Large intestine (tissue), 3 donors: ENCODE measurements around the gene ETS1. TPM values are rescaled to one million over a fixed set of nuclear protein-coding genes. Genes with fewer than 3 reads are reported as not detected.

Source experiments
- DNase-seq, 2 donors: peaks; one replicate each; pipeline versions ENCODE4 v3.0.0 to v3.0.0-alpha.2; 2013
- H3K27ac ChIP-seq: one replicate; pipeline ENCODE4 v1.5.1; 2013; ENCODE audit warnings: low read length
- H3K27me3 ChIP-seq: 2 replicates; pipeline ENCODE4 v1.6.1; 2013; ENCODE audit warnings: low read length; ENCODE audit not compliant: control insufficient read depth, insufficient read depth
- H3K36me3 ChIP-seq: 2 replicates; pipeline ENCODE4 v1.6.1; 2013; ENCODE audit warnings: low read length; ENCODE audit not compliant: control insufficient read depth, insufficient read depth
- H3K4me1 ChIP-seq: one replicate; pipeline ENCODE4 v1.6.1; 2013; ENCODE audit warnings: low read length; ENCODE audit not compliant: control insufficient read depth, insufficient read depth
- H3K4me3 ChIP-seq: one replicate; pipeline ENCODE4 v1.5.1; 2013; ENCODE audit warnings: low read length
- H3K9me3 ChIP-seq: one replicate; pipeline ENCODE4 v1.6.1; 2013; ENCODE audit warnings: mild to moderate bottlenecking, low read depth, low read length, moderate library complexity; ENCODE audit not compliant: control insufficient read depth
- WGBS: methylation state at CpG from one replicate; pipeline ENCODE4 v1.1.5; 2013; ENCODE audit warnings: low lambda C conversion rate; ENCODE audit not compliant: insufficient coverage; 5-methylcytosine and 5-hydroxymethylcytosine counted together
- polyA plus RNA-seq: library from polyadenylated mRNA; unstranded; fragments of 120-200 nt; gene quantifications from one replicate; pipeline ENCODE4 v1.2.1, GENCODE V29; 2013

The ETS1 gene
- polyA plus RNA-seq, 1 donor = 40.8 TPM

DNA sequence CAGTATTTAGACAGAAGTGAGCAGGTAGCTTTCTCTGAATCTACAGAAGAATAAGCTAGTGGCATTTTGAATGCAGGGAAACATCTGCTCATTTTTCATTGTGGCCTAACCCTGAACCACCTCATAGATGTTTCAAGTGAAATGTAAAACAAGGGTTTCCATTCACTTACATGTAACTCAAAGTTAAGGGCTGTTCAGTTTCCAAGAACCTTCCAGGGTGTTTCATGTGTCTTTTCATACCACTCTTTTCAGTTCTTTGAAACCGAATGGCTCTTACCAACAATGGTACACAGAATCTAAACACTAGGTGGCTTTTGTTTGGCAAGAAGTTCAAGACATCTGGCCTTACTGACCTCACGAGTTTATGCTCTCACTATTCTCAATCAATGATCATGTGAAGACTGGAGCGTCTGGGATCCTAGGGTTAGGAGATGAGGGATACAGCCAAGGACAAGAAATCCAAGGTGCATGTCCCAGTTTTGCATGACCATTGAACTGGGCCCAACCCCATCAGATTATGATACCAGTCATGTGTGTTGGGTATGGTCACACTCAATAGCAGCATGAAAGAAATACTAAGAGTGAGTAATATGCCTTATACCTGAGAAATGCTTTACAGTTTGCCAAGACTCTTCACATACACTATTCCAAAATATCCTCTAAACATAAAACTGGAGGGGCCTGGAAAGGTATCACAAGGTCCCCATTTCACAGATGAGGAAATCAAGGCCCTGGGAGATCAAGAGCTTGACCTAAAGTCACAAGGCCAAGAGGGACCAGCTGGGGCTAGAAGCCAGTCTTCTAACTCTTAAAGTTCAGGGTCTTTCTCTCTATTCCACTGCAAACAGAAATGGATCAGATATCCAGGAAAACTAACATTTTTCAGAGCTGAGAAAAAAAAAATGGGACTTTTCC, 92.7 kb downstream of the ETS1 start:
- H3K4me1 ChIP-seq = no peaks in the 10 kb centered on the region
- H3K27me3 ChIP-seq = peaks cover 3% of the 10 kb centered on the region
- peaks cover 3% of the 10 kb centered on the region for H3K36me3 ChIP-seq
- no peaks in the 10 kb centered on the region for H3K9me3 ChIP-seq
- H3K4me3 ChIP-seq = no peak overlapping the region
- H3K27ac ChIP-seq = no peak overlapping the region
- WGBS = no CpG with 5 or more reads among the region's 3 CpGs
- DNase-seq = no peak

DNA sequence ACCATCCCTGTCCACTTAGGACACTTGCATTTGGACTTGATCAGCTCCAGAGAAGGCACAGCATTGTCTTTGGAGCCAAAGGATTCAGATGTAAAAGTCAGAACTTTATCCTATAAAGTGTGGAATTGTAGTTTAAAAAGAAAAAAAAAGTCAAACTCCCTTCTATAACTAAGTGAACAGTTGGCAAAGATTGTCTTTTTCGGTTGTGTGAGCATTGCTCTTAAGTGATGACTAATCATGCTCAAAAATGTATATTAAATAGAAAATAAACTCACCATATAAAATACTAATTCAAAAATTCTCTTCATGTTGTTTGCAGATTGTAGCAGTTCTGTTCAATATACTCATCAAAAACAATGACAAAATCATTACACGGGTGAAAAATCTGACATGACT, 93.8 kb downstream of the ETS1 start:
- no peaks in the 10 kb centered on the region for H3K4me1 ChIP-seq
- H3K4me3 ChIP-seq = no peak overlapping the region
- 66% methylated on average over 2 of the region's 2 CpGs for WGBS
- H3K27me3 ChIP-seq = peaks cover 3% of the 10 kb centered on the region
- H3K27ac ChIP-seq = no peak overlapping the region
- H3K36me3 ChIP-seq = peaks cover 14% of the 10 kb centered on the region
- no peaks in the 10 kb centered on the region for H3K9me3 ChIP-seq
- DNase-seq = no peak

DNA sequence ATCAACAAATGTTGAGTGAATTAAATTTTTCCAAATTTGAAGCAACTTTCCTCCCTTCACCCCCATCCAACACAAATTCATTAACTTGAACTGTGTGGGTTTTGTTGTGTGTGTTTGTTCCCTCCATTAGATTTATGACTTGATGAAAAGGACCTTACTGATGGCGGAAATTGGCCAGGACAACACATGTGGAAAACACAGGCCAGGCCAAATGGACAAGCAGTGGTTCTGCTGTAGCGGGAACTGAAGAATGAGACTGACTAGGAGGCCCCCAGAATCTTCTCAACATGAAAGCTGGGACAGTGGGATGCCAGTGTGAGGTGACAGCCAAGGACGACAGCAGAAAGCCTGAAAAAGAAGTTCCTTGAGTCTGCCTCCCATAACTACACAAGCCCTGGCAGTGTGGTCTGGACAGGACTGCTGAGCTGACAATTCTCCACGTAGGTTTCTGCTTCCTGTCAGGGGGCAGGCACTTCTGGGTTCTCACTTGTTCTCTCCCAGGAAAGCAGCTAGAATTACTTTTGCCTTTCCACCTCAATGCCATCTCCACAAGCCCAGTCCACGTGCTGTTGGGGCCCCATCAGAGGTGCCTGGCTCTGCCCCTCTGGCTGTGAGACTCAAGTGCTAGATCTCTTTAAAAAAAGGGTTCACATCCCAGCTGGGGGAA, 94.3 kb downstream of the ETS1 start:
- Histone ChIP-seq H3K27ac (no peak overlapping the region), H3K27me3 (peaks cover 3% of the 10 kb centered on the region), H3K9me3 (no peaks in the 10 kb centered on the region), H3K36me3 (peaks cover 15% of the 10 kb centered on the region), H3K4me3 (no peak overlapping the region), H3K4me1 (no peaks in the 10 kb centered on the region)
- no CpG with 5 or more reads among the region's 5 CpGs for WGBS
- no peak for DNase-seq

DNA sequence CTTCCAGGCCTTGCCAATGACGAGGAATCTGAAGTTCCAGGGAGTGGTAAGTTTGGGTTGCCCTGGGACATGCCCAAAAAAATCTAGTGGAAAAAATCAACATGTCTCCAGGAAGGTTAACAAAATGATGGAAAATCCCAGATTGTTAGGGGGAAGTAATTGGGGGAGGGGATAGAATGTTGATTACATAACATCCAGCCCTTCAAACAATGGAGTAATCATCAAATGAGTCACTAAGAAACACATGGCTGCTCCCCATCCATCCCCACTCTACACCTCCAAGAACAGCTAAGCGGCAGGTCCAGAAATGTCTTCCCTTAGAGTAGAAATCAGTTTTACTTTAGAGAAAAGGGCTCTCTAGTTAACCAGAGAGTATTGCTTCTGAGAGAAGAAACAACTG, 94.9 kb downstream of the ETS1 start:
- no peak overlapping the region for H3K4me3 ChIP-seq
- H3K36me3 ChIP-seq = peaks cover 17% of the 10 kb centered on the region
- 40% methylated on average over 1 of the region's 2 CpGs for WGBS
- no peak for DNase-seq
- no peaks in the 10 kb centered on the region for H3K9me3 ChIP-seq
- H3K4me1 ChIP-seq = no peaks in the 10 kb centered on the region
- peaks cover under 1% of the 10 kb centered on the region for H3K27me3 ChIP-seq
- H3K27ac ChIP-seq = no peak overlapping the region

DNA sequence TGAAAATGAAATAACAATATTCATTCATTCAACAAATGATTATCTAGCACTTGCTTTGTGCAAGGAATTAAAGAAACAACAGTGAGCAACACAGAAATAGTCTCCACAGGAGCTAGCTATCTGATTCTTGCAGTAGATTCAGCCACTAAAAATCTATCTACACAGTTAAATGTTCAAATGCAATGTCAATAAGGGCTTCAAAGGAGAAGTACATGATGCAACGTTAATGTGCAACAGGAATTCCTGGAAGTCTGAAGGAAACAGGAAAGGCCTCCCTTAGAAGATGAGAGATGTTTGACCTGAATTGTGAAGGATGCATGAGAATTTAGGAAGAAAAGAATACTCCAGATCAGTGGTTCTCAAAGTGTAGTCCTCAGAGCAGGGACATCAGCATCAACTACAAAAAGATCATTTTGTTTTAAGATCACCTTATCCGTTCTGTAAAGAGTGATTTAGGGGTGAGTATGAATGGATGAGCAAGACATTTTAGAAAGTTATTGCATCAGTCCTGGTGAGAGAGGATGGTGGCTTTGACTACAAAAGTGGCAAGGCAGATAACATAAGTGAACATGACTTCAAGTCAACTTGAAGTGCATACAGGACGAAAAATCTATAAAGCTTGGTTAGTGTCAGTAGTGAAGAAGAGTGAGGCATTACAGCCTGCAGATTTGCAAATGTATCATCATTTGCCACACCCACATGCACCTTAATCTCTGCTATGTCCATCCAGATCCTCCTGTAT, 96.0 kb downstream of the ETS1 start:
- H3K36me3 ChIP-seq = peaks cover 24% of the 10 kb centered on the region
- H3K9me3 ChIP-seq = no peaks in the 10 kb centered on the region
- no peaks in the 10 kb centered on the region for H3K27me3 ChIP-seq
- H3K4me1 ChIP-seq = no peaks in the 10 kb centered on the region
- no peak overlapping the region for H3K4me3 ChIP-seq
- WGBS = 70% methylated on average over 2 of the region's 3 CpGs
- no peak for DNase-seq
- H3K27ac ChIP-seq = no peak overlapping the region

DNA sequence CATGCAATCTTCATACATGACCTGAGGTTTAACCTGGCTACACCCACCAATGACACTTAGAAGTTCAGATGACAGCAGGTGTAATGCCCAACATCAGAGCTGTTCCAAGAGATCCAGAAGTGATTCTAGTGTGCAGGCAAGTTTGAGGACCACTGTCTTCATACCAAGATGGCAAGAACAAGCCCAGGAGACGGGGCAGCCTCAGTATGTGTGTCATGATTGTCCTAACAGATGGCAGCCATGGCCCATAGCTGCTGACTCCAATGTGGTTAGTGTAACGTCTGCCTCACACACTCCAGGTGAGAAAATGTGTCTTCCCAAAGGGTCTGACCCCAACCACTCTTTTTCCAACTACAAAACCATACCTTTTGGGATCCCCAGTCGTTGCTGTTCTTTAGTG, 97.3 kb downstream of the ETS1 start:
- H3K27me3 ChIP-seq = no peaks in the 10 kb centered on the region
- H3K4me1 ChIP-seq = no peaks in the 10 kb centered on the region
- WGBS = no CpG with 5 or more reads among the region's 3 CpGs
- H3K27ac ChIP-seq = no peak overlapping the region
- no peak for DNase-seq
- peaks cover 37% of the 10 kb centered on the region for H3K36me3 ChIP-seq
- no peak overlapping the region for H3K4me3 ChIP-seq
- H3K9me3 ChIP-seq = no peaks in the 10 kb centered on the region

DNA sequence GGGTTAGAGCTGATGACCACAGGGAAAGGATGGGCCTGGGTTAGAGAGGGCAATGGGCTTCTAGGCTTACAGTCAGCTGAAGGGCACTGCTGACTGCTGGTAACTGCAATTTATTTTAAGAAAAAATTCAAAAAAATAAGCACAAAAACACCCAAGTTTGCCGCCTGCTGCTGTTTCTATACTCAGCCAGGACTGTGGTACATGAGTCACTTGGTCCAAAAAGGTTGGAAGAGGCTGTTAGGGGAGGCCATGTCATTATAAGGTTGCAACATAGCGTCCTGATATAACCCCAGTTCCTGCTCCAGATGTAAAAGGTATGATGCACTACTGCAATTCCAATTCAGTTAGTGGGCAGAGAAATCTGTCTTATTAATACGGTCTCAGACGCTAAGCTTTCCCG, 98.9 kb downstream of the ETS1 start:
- WGBS = 80% methylated on average over 1 of the region's 5 CpGs

DNA sequence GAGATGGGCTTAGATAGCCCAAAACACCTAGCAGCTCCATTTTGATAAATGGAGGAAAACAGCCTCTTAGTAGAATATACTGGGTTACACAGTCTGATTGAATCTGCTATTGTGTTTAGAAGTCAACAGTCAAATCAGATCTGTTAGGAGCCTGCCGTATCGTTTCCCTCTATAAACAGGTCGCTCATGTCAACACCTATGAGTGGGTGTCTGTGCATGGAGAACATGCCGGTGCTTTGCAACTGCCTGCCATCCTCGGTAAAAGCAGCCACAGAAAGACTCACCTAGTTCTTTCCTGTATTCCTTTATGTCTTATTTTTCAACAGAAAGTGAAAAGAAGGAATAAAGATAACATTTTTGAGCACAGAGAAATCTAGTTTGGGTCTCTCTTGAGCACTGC, 99.4 kb downstream of the ETS1 start:
- peaks cover 53% of the 10 kb centered on the region for H3K36me3 ChIP-seq
- no peaks in the 10 kb centered on the region for H3K27me3 ChIP-seq
- no peak overlapping the region for H3K4me3 ChIP-seq
- H3K9me3 ChIP-seq = no peaks in the 10 kb centered on the region
- 90% methylated on average over 2 of the region's 5 CpGs for WGBS
- no peaks in the 10 kb centered on the region for H3K4me1 ChIP-seq
- no peak overlapping the region for H3K27ac ChIP-seq
- no peak for DNase-seq

More for the DNA sequence above, 98.9 kb downstream of the ETS1 start:
- no peak for DNase-seq
- Histone ChIP-seq H3K36me3 (peaks cover 50% of the 10 kb centered on the region), H3K27ac (no peak overlapping the region), H3K4me1 (no peaks in the 10 kb centered on the region), H3K27me3 (no peaks in the 10 kb centered on the region), H3K4me3 (no peak overlapping the region), H3K9me3 (no peaks in the 10 kb centered on the region)

DNA sequence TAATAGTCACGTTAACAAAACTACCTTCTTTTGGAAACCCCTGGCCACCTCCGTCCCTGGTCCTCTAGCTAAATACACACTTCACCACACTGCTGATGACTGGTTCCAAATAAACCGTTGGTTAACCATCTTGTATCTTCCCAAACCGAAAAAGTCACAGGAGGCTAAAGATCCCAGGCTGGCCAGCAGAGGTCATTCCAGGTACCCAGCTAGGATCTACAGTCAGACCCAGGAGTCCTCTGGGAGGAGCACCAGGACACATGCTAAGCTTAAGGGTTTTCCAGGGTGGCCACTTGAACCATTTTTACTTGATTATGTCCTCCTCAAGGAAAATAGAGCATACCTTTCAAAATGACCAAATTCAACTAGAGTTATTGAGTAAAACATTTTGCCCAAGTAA, 103.2 kb downstream of the ETS1 start:
- 100% methylated on average over 1 of the region's 4 CpGs for WGBS
- Histone ChIP-seq H3K4me3 (no peak overlapping the region), H3K9me3 (no peaks in the 10 kb centered on the region), H3K4me1 (no peaks in the 10 kb centered on the region), H3K27me3 (no peaks in the 10 kb centered on the region), H3K27ac (no peak overlapping the region), H3K36me3 (peaks cover 54% of the 10 kb centered on the region)
- DNase-seq = no peak

DNA sequence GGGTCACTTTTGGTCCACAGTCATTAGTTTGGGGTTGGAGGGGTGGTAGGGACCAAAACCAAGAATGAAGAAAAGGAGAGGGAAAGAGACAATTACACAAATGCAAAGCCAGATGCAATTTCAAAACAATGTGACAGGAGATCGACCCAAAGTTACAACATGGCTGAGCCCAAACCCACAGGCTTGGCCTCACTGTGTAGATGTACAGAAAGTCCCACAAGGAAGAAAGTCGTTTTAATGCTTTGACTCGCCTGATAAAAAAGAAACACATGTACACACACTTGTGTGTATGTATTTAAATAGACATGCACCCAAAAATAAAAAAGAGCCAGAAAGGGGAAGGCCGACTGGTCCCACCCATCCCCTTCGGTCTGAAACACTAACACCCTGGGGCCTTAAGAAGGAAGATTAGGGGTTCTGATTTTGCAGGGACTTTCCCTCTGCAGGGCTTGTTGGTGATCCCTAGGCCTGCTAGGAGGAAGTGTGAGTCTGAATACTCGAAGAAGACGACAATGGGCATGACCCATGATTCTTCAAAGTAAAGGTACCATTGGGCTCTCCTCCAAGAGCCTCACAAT, 104.1 kb downstream of the ETS1 start:
- Histone ChIP-seq H3K4me1 (no peaks in the 10 kb centered on the region), H3K27me3 (no peaks in the 10 kb centered on the region), H3K9me3 (no peaks in the 10 kb centered on the region), H3K4me3 (no peak overlapping the region), H3K27ac (no peak overlapping the region), H3K36me3 (peaks cover 50% of the 10 kb centered on the region)
- DNase-seq = no peak
- WGBS = 80% methylated on average over 1 of the region's 7 CpGs
